Hippocampal formation (tissue), 2 donors: ENCODE results near the gene TLK1.
"Not testable (repeated sequence)": the region's sequence is repeated elsewhere in the genome, so short reads cannot be mapped to it uniquely, and the experiment has no call there.

Experiments used
- DNase-seq, 2 donors: peaks; one replicate each; lab custom pipeline; 2025; lab: John Stamatoyannopoulos, UW

TLK1 gene

DNA sequence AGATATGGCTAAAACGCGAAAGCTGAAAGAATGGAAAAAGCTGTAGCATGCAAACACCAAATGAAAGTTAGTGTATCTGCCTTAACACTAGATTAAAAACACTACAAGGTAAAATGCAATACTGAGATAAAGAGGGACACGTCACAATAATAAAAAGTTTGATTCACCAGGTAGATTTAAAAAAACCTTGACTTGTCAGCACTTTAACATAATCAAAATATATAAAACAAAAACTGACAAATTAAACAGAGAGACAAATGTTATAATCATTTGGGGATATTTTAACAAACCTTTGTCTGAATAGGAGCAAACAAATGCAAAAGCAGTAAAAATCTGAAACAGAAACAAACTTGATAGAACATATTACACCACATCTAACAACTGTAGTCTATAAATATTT lies 18.3 kb downstream of the TLK1 start:
- DNase-seq, result no peak

DNA sequence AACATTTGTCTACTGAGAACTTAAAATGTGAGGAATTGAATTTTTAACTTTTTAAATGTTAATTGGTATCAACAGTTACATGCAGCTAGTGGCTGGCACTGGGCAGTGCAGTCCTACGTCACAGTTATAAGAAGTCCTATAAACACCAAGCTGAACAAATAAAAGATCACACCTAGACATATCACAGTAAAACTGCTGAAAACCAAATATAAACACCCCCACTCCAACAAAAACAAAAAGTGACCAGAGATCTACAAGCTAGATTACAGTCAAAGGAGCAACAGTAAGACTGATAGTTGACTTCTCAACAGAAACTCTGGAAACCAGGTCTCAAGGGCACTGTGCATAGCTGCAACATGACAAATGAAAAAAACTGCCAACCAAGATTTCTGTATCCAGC lies 19.4 kb downstream of the TLK1 start:
- DNase-seq, result no peak

DNA sequence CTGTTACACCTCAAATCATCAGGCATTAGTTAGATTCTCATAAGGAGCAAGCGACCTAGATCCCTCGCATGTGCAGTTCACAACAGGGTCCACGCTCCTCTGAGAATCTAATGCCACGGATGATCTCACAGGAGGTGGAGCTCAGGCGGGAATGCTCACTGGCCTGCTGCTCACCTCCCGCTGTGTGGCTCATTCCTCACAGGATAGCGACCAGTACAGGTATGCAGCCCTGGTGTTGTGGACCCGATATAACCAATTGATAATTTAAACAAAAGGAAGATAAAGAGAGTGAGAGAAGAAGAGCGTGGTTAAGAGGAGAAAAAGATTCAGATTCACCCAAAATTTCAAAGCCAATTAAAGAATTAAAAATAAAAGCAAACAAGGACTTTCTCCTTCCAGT lies 20.8 kb downstream of the TLK1 start:
- no peak for DNase-seq

DNA sequence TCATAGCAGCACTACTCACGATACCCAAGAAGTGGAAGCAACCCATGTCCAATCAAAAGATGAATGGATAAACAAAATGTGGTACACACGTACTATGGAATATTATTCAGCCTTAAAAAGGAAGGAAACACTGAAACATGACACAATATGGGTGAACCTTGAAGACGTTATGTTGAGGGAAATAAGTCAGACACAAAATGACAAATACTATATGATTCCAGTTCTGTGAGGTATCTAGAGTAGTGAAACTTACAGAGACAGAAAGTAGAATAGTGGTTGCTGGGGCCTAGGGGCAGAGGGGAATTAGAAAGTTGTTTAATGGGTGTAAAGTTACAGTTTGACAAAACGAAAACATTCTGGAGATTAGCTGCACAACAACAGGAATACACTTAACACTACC lies 24.7 kb downstream of the TLK1 start:
- no peak for DNase-seq

DNA sequence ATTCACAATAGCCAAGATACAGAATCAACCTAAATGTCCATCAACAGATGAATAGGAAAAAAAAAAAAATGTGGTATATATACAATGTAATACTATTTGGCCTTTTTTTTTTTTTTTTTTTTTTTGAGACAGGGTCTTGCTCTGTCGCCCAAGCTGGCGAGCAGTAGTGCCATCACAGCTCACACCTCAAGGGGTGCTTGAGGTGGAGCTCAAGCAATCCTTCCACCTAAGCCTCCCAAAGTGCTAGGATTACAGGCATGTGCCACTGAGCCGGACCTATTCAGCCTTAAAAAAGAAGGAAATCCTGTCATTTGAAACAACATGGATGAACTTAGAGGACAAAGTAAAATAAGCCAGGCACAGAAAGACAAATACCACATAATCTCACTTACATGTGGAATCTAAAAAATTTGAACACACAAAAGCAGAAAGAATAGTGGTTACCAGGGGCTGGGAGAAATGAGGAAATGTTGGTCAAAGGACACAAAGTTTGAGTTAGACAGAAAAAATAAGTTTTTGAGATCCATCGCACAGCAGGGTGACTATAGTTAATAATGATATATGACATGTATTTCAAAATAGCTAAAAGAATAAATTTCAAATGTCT lies 26.0 kb downstream of the TLK1 start:
- DNase-seq, result no peak

DNA sequence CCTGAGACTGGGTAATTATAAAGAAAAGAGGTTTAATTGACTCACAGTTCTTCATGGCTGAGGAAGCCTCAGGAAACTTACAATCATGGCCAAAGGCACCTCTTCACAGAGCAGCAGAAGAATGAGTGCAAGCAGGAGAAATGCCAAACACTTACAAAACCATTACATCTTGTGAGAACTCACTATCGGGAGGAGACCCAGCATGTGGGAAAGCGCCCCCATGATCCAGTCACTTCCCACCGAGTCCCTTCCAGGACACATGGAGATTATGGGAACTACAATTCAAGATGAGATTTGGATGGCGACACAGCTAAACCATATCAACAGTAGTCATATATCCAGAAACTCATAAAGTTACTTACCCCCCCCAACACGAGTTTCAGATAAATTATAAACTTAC lies 28.6 kb downstream of the TLK1 start:
- no peak for DNase-seq

DNA sequence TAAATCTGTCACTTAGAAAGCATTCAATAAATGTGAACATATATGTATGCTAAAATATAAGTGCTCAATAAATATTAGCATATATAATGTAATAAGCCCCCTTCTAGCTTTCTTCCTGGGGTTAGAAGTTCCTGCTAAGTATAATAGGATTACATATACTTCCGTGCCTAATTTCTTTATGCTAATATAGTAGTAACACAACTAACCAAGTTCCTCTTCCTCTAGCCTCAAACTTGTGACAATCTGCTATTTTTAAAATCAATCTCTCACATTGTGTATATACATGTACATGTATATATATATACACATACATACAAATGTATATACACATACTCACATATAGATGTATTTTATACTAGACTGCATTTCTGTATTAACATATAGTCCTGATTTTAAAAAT lies 32.2 kb downstream of the TLK1 start:
- DNase-seq, result no peak

DNA sequence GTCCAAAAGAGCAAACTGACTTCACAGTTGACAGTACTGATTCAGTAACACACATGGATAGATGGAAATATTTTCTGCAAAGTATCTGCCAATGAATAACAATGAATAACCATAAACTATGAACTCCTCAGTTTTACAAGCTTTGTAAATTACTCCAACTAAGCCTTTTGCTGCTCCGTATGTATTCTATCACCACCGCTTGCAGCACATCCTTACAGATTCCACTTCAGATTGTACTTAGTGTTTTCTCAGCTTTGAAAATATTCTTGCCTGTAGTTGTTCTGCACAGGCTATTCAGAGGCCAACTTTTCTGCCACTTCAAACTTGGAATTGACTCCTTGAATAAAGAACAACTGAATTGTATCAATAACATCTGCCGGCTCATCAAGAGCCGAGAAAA lies 36.2 kb downstream of the TLK1 start:
- no peak for DNase-seq

DNA sequence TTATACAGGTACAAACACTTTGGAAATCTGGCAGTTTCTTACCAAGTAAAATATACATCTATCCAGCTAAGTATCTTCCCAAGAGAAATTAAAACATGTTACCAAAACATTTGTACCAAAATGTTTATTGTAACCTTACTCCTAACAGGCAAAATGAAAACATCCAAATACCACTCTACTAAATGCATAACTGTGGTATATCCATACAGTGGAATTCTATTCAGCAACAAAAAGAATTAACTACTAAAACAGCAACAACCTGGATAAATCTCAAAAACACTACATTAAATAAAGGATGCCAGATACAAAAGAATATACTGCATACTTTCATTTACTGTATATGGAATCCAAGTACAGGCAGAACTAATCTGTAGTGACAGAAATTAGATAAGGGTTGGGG lies 51.1 kb downstream of the TLK1 start:
- no peak for DNase-seq

DNA sequence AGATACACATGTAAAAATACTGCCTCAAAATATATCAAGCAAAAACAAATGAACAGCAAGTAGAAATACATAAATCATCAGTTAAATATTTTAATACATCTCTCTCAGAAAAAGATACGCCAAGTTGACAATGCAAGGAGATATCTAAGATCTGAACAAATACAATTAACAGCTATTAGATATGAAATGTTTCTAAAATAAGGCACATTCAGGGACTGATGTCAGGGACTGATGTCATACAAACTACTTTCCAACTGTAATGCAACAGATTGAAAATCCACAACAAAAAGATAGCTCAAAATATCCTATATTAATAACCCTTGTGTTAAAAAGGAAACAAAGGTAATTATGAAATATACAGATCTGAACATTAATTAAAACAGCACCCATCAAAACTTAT lies 51.7 kb downstream of the TLK1 start:
- DNase-seq, result no peak

DNA sequence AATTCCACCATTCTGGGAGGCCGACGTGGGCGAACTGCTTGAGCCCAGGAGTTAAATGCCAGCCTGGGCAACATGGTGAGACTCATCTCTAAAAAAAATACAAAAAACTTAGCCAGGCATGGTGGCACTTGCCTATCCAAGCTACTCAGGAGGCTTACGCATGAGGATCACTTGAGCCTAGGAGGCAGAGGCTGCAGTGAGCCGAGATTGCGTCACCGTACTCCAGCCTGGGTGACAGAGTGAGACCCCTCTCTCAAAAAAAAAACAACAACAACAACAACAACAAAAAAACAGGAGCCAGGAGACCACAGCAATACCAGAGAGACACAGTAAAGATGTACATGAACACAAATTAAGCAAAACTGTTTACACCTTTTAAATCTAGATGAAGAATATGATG lies 52.9 kb downstream of the TLK1 start:
- DNase-seq, result no peak

DNA sequence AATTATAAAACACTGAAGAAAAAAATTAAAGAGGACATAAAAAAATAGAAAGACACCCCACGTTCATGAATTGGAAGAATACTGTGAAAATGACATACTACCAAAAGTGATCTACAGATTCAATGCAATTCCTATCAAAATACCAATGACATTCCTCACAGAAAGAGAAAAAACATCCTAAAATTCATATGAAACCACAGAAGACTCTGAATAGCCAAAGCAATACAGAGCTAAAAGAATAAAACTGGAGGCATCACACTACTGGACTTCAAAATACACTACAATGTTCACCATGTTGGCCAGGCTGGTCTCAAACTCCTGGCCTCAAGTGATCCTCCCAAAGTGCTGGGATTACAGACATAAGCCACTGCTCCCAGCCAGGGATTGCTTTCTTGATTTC lies 56.3 kb downstream of the TLK1 start:
- no peak for DNase-seq

DNA sequence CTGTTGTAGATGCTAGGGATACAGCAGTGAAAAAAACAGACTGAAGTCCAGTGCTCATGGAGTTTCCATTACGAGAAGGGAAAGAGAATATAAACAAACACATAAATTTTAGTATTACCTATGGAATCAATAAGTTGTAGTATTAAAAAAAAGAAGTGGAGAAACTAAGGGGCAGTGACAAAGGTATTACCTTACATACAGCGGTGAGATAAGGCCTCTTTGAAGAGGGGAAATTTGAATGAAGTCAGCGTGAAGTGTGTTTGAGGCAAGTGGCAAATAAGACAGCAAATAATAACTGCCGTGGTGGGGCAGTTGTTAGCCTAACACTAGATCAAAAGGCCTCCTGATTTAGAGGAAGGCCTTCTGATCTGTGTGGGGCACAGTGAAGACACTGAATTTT lies 57.9 kb downstream of the TLK1 start:
- DNase-seq, result no peak

DNA sequence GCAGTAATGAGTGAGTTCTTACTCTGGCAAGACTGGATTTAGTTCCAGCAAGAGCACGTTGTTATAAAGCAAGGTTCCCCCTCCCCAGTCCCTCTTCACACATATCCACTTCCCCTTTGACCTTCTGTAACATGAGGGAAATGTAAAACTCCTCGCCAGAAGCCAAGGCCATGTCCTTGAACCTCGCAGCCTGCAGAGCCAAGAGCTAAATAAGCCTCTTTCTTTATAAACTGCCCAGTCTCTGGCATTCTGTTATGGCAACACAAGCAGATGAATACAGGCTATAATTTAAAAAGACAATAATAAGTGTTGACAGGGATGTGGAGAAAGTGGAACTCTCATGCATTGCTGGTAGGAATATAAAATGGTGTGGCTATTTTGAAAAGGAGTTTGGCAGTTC lies 60.3 kb downstream of the TLK1 start:
- no peak for DNase-seq

DNA sequence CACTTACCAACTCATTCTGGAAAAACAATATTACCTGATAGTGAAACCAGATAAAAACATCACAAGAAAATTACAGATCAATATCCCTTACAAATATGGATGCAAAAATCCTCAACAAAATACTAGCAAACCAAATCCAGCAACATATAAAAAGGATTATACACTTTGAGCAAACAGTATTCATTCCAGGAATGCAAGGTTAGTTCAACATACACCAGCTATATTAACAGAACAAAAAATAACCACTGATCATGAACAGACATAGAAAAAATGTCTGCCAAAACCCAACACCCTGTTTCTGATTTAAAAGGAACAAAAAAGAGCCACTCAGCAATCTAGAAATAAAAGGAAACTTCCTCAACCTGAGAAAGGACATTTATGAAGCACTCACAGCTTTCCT lies 62.1 kb downstream of the TLK1 start:
- no peak for DNase-seq

DNA sequence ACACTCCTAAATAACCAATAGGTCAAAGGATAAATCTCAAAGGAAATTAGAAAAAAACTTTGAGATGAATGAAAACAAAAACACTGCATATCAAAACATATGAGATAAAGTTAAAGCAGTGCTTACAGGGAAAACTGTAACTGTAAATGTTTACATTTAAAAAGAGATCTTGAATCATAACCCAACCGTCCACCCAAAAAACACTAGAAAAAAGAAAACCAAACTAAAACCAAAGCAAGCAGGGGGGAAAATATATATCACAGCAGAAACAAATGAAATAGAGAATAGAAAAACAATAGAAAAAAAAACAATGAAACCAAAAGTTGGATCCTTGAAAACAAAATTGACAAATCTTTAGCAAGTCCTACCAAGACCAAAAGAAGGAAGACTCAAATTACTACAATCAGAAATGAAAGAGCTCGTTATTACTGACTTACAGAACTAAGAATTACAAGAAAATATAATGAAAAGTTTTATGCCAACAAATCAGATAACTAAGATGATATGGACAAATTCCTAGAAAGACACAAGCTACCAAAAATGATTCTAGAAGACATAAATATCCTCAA lies 65.6 kb downstream of the TLK1 start:
- DNase-seq, result no peak

DNA sequence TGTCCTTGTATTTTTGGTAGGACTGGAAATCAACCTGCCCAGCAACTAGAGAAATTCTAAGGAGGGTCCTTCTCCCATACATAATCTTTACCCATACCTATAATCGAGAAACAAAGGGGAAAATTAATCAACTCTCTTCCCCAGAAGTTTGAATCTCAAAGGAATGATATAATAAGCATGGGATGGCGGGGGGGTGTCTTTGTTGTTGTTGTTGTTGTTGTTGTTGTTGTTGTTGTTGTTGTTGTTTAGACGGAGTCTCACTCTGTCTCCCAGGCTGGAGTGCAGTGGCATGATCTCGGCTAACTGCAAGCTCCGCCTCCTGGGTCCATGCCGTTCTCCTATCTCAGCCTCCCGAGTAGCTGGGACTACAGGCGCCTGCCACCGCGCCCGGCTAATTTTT lies 69.2 kb downstream of the TLK1 start:
- DNase-seq, result not testable (repeated sequence)

DNA sequence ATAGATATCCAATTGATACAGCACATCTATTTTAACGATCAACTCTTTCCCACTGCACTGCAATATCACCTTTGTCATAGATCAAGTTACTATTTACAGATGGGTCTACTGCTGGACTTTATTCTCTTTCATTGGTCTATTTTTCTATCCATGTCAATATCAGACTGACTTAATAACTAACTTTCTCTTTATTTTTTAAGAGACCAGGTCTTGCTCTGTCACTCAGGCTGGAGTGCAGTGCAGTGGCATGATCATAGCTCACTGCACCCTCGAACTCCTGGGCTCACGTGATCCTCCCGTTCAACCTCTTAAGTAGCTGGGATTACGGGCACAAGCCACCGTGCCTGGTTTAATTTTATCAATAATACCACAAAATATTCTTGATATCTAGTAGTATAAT lies 71.2 kb downstream of the TLK1 start:
- no peak for DNase-seq

DNA sequence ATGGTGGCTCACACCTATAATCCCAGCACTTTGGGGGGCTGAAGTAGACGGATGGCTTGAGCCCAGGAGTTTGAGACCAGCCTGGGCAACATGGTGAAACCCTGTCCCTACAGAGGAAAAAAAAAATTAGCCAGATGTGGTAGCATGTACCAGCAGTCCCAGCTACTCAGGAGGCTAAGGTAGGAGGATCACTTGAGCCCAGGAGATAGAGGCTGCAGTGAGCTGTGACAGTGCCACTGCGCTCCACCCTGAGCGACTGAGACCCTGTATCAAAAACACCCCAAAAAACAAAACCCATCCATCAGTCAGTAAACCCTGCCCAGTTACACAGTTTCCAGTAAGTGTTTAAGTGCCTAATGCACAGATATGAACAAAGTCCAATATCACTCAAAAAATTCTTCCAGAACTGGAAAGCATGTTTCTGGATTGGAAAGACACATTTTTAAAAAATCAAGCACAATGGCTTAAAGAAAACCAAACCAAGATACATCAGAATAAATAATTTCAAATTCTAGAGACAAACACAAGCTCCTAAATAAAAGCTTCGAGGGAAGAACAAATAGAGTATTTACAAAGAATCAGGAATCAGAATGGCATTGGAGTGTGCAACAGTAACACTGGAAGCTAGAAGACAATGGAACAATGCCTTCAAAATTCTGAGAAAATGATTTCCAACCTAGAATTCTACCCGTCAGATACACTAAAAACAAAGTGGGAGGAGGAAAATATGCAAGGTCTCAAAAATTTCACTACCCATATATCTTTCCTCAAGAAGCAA lies 72.4 kb downstream of the TLK1 start:
- no peak for DNase-seq

DNA sequence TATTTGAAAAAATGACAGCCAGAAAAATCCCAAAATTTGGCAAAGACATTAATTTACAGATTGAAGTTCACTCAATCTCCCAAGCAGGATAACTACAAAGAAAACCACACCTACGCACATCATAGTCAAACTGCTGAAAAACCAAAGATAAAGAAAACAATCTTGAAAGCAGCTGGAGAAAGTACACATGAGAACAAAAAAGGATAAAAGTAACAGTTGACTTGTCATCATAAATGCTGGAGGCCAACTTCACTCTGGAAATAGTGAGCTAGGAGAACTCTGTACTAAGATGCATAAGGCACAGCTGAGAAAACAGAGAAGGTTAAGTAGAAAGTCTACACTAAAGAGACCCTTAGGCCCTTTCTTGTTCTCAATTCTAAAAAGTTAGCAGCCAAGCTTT lies 73.1 kb downstream of the TLK1 start:
- DNase-seq, result no peak

DNA sequence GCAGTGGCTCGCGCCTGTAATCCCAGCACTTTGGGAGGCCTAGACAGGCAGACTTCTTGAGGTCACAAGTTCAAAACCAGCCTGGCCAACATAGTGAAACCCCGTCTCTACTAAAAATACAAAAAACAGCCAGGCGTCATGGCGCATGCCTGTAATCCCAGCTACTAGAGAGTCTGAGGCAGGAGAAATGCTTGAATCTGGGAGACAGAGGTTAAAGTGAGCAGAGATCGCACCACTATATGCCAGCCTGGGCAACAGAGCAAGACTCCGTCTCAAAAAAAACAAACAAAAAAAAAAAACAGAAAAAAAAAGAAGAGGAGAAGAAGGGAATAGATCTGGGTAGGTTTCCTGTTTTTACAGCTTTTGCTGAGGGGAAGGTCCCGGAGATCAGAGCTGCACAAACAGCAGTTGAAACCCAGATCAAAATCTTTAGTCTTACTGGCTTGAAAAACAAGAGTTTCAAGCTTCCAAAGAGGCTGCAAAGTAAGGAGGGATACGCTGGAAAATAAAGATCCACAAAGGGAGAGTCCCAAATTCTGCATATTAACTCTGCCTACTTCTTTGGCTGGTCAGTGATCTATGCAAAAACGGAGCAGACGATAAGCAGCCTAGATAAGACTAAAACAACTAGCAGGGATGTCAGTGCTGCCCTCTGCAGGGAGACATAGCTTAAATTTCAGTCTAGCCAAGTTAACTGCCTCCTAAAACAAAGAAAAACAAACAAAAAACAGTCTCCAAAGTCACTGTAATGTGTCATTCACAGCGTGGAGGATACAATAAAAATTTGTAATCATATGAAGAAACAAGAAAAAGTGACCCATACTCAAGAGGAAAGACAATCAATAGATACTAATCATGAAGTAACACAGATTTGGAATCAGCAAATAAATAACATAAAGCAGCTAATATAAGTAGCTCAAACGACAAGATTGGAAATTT lies 74.1 kb downstream of the TLK1 start:
- DNase-seq, result peak; percentile 24 to 33

DNA sequence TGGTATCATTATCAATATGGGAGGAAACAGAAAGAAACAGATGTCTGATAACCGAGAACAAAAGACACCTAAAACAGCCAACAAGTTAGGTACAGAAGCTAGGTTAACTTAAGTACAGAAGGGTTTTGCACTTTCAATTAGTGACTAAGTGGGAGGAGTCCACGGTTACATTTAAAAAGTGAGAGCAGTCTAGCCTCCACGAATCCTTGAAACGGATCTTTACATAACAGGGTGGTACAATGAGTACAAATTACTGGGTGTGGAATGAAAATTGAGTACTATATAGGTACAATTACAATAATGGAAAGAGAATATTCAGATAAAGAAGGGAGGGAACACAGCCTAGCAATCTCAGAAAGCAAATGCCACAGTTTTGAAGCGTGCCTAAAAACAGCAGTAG lies 76.6 kb downstream of the TLK1 start:
- no peak for DNase-seq

DNA sequence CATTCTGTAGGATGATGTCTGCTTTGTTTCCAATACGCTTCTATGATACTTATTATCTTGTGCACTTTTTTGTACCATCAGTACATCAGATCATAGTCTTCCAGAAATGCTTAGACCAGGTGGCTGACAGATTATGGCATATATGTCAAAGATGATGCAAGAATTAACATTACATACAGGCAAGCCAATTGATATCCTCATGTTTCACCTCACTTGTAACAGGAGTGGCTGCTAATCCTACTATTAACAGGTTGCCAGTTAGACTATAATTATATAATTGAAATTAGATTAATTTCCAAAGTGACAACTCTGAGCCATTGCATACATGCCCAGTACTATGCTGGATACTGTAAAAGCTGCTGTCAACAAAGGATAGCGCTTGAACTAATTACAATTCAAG lies 77.2 kb downstream of the TLK1 start:
- DNase-seq, result no peak
